Measurements from ENCODE around the gene TCHP.
"Not testable (repeated sequence)": the region's sequence is repeated elsewhere in the genome, so short reads cannot be mapped to it uniquely, and the experiment has no call there.

The TCHP gene

DNA sequence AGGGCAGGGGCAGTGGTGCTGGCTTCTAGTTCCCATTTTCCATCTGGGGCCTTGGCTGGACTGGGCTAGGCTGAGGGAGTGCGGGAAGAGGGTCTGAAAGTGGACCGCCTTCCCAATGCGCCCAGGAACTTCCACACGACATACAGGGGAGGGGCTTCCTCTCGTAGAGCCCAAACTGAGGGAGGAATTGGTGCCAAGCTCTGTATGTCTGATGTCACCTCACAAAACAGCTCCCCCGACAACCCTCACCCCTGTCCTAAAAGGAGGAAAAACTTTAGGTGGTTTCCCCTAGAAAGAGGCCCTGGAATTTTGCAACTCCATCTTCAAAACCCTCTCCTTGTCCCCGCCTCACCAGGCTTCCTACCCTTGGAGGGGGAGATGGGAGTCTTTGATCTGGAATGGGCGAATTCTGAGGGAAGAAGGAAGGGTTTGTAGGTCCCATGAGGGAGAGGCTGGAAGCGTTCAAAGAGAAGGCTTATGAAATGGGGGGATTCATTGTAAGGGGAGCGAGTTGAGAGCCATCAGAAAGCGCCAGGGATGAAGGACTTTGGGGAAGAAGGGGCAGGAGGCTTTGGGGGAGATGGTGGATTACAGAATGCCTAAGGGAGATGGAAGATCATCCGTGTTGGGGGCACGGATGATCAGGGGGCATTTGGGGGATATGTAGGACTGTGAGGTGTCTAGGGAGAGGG is 20.6 kb upstream of the TCHP start:
- no peak for DNase-seq

DNA sequence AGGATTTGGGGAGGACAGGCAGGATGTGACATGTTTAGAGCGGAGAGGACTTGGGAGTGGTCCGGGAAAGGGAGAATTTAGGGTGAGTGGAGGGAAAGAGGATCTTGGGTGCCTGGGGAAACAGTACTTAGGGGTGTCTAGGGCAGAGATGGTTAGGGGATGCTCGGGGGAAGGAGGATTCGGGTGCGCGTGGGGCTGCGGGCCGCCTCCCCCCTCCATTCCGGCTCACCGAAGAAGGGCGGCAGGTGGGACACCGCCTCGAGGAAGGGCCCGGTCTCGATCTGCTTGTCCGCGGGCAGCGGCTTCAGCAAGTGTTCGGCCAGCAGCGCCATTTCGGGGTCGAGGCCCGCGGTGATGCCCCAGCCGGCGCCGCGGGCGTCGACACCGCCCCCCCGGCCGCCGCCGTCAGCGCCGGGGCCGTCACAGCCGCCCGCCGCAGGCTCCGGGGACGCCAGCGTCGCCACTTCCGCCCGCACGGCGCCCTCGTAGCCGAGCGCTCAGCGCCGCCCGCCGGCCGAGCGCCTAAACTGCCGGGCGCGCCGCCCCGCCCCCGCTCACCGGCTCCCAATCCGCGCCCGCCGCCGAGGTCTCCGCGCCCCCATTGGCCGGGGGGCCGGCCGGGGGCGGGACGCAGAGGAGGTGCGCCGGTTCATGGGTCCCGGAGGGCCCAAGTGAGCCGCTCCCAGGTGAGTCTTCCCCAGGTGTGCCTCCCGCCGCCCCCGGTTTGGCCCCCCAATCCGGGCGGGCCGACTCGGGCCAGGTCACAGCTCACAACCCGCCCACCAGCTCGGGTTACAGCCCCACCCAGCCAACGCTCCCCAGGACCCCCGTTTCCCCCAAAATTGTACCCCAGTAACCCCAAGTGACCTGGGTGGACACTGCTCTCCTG is 19.8 kb upstream of the TCHP start, which contains the start of gene GLTP:
GLTP (minus strand) TSS at position 499 of the 889 bp plus-strand sequence; CDS start at position 332, 167 bp downstream.
- DNase-seq: peak; percentile 93

DNA sequence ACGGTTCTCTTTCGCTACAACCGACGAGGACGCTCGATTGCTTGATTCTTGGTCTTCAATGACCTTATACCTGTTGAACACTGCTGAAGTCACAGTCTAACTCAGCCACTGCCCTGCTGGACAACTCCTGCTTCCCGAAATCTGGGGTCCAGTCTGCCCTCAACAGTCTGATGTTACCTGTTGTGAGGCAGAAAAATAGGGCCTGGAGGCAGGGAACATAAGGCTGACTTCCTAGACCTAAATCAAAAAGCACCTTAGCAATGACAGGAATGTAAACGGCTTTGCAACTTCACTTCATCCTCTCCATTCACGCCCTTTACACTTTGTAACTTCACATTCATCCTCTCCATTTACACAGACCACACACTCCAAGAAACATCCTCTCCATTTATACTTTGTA is 19.1 kb upstream of the TCHP start:
- DNase-seq: no peak

DNA sequence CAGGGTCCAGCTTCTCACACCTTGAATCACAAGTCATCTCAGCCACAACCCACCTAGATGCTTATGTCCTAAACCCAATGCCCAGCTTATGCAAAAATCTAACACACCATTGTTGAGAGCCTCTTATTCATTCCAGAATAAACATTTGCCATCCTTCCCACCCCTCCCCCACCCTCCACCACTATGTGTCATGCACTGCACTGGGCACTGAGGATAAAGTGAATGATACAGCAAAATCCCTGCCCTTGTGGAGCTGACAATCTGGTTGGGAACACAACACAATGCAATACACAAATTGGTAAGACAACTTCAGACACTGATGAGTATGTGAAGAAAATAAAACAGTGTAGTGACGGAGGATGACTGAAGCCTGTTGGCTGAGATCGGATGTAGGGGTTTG is 18.3 kb upstream of the TCHP start:
- no peak for DNase-seq

DNA sequence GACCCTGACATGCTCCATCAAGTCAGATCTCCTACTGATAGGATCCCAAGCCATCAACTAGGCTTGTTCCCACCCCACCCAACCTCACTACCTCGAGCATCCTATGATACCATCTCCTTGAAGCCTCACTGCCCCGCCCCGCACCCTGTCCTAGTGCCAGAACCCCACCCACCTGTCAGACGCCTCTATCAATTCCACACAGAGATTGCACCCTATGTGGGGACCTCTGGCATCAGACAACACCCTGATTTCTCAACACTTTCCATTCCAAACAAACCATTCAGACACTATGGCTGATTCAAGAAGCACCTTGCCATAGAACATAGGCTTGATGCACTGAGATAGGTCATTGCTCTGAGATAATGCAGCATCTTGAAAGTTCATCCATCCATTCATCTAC is 16.6 kb upstream of the TCHP start:
- no peak for DNase-seq

DNA sequence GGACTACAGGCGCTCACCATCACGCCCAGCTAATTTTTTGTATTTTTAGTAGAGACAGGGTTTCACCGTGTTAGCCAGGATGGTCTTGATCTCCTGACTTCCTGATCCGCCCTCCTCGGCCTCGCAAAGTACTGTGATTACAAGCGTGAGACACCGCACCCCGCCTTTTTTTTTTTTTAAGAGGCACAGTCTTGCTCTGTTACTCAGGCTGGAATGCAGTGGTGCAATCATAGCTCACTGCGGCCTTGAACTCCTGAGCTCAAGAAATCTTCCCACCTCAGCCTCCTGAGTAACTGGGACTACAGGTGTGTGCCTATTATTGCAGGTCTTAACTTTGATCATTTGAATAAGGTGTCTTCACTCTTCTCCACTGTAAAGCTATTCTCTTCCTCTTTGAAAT is 14.5 kb upstream of the TCHP start:
- DNase-seq: no peak

DNA sequence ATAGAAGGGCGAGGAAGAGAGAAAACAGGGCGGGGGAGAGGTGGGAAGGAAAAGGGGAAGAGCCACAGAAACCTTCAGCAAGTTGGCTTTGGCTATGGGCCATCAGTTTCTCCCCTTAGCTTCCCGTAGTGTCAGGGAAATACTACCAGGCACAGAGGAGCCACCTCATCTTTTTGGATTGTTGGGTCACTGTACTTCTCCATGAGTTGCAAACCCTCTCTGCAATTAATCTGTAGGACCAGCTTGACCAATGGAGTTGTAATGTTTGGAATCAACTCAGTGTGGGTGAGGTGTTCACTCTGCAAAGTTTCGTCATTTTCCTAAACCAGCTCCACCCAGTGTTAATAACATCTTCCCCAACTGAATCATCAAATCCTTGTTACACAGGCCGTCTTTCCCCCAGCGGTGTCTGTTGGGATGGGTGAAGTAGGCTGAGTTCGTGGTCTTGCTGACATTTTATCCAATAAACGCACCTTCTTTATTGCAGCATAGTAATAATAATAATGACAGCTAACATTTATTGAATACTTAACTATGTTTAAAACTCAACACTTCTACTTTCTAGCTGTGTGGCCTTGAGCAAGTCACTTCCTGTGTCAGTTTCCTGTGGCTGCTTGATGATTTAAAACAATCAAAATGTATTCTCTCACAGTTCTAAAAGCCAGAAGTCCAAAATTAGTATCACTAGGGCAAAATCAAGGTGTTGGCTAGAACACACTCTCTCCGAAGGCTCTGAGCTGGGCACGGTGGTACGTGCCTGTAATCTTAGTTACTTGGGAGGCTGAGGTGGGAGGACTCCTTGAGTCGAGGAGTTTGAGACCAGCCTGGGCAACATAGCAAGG is 11.7 kb upstream of the TCHP start:
- no peak for DNase-seq

DNA sequence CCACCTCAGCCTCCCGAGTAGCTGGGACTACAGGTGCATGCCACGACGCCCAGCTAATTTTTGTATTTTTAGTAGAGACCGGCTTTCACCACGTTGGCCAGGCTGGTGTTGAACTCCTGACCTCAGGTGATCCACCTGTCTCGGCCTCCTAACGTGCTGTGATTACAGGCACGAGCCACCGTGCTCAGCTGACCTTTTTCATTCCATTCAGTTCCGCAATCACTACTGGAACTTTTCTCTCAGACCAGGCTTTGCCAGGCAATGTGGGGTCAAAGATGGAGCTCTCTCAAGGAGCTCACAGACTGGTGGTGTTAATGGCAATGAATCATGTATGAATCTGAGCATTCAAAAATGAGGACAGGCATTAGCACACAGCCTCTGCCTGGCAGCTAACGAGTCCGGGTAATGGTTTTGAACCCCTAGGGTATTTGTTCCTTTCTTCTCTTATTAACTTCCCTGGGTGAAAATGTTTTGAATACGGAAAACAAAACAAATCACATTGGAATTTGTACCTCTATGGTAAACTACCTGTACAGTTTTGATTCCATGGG is 9.4 kb upstream of the TCHP start:
- no peak for DNase-seq

DNA sequence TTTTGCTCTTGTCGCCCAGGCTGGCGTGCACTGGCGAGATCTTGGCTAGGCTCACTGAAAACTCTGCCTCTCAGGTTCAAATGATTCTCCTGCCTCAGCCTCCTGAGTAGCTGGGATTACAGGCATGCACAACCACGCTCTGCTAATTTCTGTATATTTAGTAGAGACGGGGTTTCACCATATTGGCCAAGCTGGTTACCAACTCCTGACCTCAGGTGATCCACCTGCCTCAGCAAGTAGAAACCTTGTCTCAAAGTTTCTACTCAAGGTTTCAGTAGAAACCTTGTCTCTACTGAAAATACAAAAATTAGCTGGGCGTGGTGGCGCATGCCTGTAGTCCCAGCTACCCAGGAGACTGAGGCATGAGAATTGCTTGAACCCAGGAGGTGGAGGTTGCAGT is 8.3 kb upstream of the TCHP start:
- not testable (repeated sequence) for DNase-seq

DNA sequence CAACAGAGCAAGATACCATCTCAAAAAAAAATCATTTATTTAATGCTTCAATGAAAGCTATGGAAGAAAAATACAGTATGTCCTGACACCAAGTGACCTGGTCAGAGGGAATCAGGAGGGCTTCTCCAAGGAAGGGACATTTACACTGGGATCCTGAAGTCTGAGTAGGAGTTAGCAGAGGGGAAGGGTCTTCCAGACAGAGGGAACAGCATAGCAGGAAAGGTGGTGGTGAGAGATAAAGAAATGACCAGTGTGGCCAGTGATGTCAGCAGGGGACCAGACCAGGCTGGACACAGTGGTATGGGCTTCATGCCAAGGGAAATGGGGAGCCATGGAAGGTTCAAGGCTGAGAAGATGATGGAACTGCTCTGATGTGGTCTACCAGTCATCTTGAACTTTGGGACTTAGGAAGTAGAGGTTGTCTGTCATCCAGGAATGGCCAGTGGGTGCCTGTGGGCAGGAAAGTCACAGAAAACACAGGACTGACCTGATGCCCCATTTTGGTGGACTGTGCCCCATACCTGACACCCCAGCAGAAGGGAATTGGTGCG is 7.8 kb upstream of the TCHP start:
- DNase-seq: no peak

DNA sequence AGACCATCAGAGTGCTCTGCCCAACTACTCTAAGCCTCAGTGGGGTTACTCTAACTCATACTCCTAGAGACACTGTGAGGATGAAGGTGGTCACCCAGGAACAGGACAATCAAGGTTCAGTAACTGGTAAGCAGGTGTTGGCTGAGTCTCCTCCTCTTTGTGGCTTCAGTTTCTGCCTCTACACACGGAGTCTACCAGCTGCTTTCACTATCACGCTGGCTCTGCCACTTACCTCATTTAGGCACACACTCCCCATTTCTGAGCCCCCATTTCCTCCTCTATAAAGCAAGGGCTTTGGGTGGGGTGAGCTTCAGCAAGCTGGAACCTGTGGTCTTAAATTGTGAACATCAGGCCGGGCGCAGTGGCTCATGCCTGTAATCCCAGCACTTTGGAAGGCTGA is 7.3 kb upstream of the TCHP start:
- DNase-seq: no peak

DNA sequence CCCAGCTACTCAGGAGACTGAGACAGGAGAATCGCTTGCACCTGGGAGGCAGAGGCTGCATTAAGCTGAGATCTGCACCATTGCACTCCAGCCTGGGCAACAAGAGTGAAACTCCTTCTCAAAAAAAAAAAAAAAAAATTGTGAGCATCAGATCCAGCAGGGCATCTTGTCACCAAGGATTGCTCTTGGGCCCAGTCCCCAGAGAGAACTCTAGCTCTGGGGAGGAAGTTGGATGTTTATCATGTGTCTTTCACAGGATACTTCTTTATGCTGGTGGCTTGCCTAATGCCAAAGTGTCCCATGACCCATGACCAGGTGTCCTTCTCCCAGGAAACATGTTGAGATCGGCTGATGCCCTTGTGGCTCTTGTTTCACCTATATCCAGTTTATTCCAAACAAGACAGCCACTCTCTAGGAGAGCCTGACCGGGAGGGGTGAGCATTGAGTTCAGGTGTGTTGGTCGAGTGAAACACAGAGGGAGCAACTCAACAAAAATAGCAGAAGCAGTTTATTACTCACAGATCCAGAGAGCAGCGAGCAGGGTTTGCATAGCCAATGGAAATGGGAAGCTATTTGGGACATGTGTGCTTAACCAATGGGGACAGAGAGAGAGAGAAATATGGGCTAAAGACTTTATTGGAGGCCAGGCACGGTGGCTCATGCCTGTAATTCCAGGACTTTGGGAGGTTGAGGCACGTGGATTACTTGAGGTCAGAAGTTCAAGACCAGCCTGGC is 6.6 kb upstream of the TCHP start:
- DNase-seq: no peak

DNA sequence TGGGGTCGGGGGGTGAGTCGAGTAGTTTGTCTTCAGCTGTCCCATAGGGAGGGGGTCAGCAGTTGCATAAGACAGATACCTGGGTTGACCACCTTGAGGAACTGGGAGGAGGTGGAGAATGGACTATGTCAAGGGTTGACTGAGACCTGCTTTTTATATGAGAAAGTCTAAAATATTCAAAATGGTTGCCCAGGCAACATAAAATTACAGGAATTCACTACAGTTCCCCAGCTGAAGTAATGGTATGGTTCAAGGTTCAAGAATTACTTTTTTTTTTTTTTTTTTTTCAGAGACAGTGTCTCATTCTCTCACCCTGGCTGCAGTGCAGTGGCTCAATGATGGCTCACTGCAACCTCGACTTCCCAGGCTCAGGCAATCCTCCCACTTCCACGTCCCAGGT is 5.1 kb upstream of the TCHP start:
- DNase-seq: no peak

DNA sequence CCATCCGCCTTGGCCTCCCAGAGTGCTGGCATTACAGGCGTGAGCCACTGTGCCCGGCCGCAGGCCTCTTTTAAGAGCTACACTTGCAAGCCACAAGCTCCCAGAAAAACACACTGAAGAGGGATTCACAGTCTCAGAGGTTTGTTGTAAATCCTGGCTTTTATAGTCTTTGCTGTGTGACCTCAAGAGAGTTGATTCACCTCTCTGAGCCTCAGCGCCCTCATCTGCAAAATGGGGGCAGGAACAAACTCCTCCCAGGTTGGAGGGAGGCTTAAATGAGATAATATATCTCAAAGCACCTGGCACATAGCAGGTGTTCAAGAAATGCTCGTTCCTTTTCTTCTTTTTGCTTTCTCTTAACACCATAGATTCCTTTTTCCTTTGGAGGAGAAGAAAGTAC is 3.9 kb upstream of the TCHP start:
- no peak for DNase-seq

DNA sequence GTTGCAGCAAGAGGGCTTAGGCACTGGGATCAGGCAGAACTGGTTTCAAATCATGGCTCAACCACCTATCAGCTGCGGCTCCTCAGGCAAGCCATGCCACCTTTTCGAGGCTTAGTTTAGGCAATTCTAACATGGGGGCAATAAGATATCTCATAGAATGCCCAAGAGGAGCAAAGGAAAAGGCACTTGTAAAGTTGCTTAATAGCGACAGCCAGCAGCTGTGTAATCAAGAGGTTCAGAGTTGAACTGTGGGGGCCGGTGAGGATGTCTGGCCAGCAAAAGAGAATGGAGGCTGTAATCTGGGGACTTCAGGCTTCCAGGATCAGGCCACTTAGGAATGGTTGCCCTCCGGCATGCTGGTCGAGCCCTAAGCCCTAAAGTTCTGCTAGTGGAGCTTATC is 3.0 kb upstream of the TCHP start:
- DNase-seq: no peak

DNA sequence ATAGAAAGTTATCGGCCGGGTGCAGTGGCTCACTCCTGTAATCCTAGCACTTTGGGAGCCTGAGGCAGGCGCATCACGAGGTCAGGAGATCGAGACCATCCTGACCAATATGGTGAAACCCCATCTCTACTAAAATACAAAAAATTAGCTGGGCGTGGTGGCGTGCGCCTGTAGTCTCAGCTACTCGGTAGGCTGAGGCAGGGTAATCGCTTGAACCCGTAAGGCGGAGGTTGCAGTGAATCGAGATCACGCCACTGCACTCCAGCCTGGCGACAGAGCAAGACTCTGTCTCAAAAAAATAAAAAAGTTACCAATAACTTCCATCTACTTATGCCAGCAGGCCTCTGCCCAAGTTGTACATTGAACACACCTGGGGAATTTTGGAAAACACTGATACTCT is 729 bp upstream of the TCHP start:
- DNase-seq: not testable (repeated sequence)

DNA sequence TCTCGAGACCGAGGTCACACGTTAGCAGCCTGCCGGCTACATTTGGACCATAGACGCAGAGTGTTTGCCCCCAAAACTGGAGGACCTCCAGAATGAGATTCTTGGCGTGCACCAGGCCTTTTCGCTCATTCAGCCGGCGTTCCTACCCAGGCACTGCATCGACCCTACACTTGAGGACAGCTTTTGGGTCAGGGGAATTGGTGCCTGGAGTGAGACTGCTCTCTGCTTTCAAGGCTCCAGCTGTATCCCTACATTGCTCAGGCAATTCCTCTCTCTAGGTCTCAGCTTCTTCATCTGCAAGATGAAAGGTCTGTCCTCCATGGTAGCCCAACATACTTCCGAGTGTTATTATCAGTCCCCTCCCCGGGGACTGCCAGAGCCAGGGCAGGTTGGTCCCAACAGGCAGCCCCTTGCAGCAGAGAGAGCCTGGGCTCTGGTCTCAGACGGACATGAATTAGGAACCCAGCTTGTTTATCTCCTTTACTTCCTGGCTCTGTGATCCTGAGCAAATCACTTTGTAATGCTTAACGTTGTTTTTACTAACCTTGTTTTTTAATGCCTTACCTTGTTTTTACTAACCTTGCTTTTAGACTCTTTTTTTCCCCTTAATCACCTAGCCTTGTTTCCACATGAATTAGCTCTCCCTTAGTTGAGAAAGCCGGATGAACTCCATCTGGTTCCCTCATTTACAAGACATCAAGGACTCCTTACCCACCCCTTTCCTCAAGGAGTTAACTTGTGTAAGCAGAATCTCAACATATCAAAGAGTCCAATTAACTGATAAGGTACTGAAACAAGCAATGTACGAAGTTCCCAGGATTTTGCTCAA is 892 bp downstream of the TCHP start:
- peak; percentile 21 for DNase-seq

DNA sequence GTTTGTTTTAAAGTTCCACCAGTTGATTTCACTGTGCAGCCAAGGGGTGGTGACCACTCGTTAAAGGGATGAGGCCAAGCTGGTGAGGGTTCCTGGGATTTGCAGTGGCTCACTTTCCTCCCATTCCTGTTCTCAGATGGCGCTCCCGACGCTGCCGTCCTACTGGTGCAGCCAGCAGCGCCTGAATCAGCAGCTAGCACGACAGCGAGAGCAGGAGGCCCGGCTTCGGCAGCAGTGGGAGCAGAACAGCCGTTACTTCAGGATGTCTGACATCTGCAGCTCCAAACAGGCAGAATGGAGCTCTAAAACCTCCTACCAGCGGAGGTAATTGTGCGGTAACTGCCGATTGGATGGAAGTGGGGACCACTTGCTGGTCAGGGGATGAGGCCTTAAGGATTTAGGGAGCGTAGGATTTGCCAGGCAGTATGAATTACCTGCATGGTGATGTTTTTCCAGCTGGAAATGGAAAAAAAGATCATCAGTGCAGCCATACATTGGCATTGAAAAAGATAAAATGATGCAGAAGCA is 2.9 kb downstream of the TCHP start:
- no peak for DNase-seq

DNA sequence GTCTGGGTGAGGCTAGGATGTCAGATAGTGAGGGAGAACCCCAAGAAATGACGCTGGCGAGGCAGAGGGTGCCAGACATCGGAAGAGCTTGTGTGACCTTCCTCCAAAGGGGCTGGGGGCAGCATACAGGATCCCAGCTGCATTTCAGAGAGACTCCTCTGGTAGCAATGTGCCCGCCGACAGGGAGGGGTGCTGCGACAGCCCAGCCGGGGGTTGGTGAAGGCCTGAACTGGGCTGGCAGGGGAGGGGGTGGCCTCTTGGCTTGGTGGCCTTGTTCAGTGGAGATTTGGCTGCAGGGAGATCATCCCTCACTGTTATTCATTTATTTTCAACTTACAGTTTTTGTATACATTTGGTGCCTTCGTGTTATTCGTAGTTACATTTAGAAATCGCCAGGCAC is 5.2 kb downstream of the TCHP start:
- DNase-seq: no peak

DNA sequence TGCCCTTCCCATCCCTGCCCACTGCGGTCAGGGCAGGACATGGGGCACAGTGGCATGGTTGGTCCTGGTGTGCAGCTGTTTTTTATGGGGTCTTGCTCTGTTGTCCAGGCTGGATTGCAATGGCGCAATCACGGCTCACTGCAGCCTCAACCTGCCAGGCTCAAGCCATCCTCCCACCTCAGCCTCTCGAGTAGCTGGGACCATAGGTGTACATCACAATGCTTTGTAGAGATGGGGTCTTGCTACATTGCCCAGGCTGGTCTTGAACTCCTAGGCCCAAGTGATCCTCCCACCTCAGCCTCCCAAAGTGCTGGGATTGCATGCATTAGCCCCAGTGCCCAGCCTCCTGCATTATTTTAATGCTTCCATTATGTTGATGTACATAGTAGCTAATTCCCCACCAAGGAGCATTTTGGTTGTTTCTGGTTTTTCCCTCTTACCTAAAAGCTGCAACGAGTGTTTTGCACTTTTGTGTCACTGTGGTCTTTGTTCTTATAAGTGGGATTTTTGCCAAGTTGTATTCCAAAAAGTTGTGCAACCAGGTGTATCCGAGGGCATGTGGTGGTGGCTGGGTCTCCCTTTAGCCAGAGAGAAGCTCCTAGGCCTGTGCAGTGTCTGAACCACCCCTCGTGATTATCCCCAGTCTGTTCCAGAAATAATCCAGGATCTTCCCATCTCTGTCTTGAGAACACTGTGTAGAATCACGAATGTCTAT is 10.3 kb downstream of the TCHP start:
- no peak for DNase-seq
